ENCODE measurements around the gene MED26.
"Not testable (repeated sequence)": the region's sequence is repeated elsewhere in the genome, so short reads cannot be mapped to it uniquely, and the experiment has no call there.

The MED26 gene

GRCh38 chr19:16628183-16628983 lies at the start of gene MED26:
TSS of gene MED26 (minus strand) at chr19:16628204. CDS start at chr19:16627943, 261 bp downstream.
- DNase-seq (ENCODE audit: low read depth in 1 of 2, low spot score in 1 of 2) = peak; percentile 96 to 97

GRCh38 chr19:16677055-16677454 lies 49.1 kb upstream of the MED26 start:
- DNase-seq (ENCODE audit: low read depth in 1 of 2, low spot score in 1 of 2) = no peak

DNA sequence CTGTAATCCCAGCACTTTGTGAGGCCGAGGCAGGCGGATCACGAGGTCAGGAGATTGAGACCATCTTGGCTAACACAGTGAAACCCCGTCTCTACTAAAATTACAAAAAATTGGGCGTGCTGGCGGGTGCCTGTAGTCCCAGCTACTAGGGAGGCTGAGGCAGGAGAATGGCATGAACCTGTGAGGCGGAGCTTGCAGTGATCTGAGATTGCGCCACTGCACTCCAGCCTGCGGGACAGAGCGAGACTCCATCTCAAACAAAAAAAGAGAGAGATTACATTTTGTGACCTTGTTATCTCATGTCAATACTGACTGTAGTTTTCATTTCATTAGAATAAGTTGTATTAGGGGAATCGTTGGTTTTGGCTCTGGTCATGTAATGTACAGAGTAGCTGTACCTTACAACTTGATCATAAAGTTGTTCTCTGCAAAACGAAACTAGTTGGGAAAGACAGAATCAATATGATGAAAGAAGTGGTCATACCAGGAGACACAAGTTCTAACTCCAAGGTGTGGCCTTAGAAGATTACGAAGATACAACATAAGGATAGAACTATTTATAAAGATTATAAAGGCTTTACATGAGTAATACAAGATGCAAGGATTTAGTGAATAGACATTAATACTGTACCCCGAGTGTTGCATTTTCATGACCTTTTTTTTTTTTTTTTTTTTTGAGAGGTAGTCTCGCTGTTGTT lies 48.2 kb upstream of the MED26 start:
- no peak for DNase-seq (ENCODE audit: low read depth in 1 of 2, low spot score in 1 of 2)

- DNase-seq (ENCODE audit: low read depth in 1 of 2, low spot score in 1 of 2) = not testable (repeated sequence)
Measured at GRCh38 chr19:16673839-16674238, 45.8 kb upstream of the MED26 start.

GRCh38 chr19:16673231-16673630 lies 45.2 kb upstream of the MED26 start:
- DNase-seq (ENCODE audit: low read depth in 1 of 2, low spot score in 1 of 2) = no peak

GRCh38 chr19:16671652-16672274 lies 43.8 kb upstream of the MED26 start:
- DNase-seq (ENCODE audit: low read depth in 1 of 2, low spot score in 1 of 2) = no peak

GRCh38 chr19:16670291-16670690 lies 42.3 kb upstream of the MED26 start:
- no peak for DNase-seq (ENCODE audit: low read depth in 1 of 2, low spot score in 1 of 2)

GRCh38 chr19:16668702-16669101 lies 40.7 kb upstream of the MED26 start:
- not testable (repeated sequence) for DNase-seq (ENCODE audit: low read depth in 1 of 2, low spot score in 1 of 2)

- no peak for DNase-seq (ENCODE audit: low read depth in 1 of 2, low spot score in 1 of 2)
Measured at GRCh38 chr19:16668176-16668575, 40.2 kb upstream of the MED26 start.

DNA sequence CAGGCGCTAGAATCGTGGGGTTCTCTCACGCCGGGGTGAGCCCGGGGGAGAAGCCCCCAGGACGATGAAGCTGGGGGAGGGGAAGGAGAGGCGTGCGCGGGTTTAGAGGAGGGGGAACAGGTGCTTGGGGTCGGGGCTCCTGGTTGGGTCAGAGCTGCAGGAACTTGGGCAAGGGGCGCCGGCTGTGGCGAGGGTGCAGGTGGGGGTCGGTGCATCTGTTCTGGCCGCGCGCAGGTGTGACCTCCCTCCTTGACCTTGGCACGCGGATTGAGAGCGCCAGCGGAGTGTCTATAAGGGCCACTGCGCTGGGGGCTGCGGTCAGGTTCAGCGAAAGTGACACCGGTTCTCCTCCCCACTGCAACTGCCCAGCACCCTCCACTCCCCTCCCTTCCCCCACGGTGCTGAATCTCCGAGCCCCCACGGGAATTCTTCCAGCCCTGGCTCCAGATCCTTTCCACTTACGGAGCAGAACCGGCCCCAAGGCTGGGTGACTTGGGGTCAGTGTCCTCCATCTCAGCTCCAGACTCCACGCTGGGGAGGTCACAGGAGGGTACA lies 33.6 kb upstream of the MED26 start:
- DNase-seq (ENCODE audit: low read depth in 1 of 2, low spot score in 1 of 2) = no peak

DNA sequence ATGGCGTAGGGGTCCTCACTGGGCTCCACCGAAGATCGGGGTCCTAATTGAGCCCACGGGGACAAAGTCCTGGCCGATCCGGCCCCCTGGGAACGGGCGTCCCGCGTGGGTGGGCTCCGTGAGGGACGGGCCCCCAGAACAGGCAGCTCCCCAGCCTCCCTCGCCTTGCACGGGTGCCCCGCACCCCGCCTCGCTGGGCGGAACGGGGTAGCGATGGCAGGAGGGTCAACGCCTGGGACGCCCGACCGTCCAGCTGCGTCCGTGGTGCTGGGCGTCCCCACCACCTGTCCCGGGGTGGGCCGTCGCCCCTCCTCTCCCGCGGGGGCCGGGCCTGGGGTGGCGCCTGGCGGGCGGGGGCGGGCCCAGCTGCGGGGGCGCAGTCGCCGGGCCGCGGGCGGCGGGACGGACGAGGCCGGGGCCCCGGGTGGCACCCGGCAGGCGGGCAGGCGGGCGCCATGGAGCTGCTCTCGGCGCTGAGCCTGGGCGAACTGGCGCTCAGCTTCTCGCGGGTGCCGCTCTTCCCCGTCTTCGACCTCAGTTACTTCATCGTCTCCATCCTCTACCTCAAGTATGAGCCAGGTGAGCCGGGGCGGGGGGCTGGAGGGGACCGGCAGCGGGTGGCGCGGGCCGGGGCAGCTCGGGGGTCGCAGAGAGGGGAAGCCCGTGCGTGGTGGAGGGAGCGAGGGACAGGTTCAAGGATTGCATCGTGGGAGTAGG lies 32.9 kb upstream of the MED26 start, which contains the start of gene TMEM38A:
TSS of gene TMEM38A (plus strand) at position 377 of the 717 bp plus-strand sequence. CDS start at position 456, 79 bp downstream.
- peak; percentile 16 to 21 for DNase-seq (ENCODE audit: low read depth in 1 of 2, low spot score in 1 of 2)

DNA sequence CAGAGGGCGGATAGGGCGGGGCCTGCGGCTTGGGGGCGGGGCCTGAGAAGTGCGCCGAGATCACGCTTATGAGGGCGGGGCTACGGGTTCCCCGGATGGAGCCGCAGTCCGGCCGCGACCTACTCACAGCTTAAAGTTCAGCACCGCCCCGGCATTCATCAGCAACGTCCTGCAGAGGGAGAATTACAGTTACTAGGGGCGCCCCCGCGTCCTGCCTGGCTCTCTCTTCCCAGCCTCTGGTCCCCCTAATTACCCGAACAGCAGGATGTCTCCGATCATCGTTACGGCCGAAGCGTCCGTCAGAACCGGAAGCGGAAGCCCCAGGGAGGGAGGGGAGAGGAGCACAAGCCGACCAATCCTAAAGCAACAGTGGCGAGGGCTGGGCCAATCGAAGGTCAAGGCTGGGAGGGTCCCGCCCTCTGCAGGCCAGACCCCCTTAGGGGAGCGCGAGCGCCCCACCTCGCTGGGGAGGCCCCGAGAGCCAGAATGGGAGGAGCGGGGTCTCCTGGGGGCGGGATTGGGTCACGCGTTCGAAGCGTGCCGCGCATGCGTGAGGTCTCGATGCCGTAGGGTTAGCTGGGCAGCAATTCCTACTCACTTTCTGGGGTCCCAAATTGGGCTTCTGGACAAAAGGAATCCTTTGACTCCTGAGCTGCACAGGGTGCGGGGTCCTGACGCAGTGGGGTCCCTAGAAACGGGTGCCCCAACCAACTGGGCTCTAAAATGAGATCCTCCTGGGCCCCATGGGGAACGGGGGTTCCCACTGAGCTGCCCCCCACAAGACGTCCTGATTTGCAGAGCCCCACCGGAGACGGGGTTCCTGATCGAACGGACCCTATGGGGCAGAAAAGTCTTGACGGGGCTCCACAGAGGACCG lies 32.1 kb upstream of the MED26 start, which contains the start of gene SMIM7:
TSS of gene SMIM7 (minus strand) at position 313 of the 877 bp plus-strand sequence. CDS start at position 279, 34 bp downstream.
- peak; percentile 96 to 98 for DNase-seq (ENCODE audit: low read depth in 1 of 2, low spot score in 1 of 2)

DNA sequence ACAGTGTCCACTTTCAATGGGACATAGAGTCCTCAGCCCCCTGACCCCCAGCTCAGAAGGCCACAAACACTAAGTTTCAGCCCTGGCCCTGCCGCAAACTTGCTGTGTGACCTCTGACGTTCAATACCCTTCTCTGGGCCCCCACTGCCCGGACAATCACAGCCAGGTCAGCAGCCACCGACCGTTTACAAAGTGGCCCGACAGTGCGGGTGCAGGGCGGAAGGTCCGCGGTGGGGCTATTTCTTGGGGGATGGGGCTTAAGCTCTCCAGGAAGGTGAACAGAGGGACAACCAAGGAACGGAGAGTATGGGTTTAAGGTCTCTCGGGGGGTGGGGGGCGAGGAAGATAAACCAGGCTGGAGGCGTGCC lies 31.4 kb upstream of the MED26 start:
- no peak for DNase-seq (ENCODE audit: low read depth in 1 of 2, low spot score in 1 of 2)

DNA sequence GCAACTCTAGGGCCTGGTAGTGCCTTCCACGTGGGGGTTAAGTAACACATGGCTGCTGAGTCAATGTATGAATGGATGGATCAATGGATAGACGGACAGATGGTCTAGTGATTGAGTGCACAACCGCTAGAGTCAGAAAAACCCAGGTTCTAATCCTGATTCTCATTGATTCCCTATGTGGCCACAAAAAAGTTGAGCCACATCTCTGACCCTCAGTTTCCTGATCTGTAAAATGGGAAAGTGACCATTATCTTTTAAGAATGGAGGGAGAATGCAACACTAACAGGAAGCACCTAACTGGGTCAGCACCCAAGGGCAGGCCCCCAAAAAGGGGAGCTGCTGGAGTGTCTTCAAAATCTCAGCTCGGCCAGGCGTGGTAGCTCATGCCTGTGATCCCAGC lies 29.4 kb upstream of the MED26 start:
- no peak for DNase-seq (ENCODE audit: low read depth in 1 of 2, low spot score in 1 of 2)

GRCh38 chr19:16655727-16656126 lies 27.7 kb upstream of the MED26 start:
- DNase-seq (ENCODE audit: low read depth in 1 of 2, low spot score in 1 of 2) = no peak

DNA sequence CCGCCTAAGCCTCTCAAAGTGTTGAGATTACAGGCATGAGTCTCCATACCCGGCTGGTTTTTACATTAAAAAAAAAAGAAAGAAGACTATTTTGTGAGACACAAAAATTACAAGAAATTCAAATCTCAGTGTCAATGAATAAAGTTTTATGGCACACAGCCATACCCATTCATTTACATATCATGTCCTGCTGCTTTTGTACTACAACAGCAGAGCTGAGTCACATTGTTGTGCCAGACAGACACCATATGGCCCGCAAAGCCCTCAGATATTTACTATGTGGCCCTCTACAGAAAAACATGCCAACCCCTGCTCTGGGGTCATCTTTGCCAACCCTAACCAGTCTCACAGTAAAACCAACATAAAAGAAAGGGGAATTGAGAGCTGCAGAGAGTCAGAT lies 26.6 kb upstream of the MED26 start:
- DNase-seq (ENCODE audit: low read depth in 1 of 2, low spot score in 1 of 2) = no peak

DNA sequence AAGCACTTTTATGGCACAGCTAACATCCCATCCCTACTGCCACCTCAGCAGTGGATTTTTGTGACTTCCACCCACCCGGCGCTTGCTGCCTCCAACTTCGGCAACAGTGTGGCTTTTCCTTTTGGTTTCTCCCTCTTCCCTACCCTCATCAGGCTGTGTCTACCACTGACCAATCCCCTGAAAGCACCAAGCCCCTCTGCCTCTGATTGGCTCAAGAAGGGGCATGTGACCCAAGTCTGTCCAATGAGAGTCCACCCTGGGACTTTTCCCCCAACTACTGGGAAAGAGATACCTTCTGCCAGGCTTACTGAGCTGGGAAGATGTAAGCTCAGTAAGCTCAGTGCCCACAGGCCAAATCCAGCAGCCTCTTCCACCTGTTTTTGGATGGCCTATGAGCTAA lies 26.1 kb upstream of the MED26 start:
- no peak for DNase-seq (ENCODE audit: low read depth in 1 of 2, low spot score in 1 of 2)

- no peak for DNase-seq (ENCODE audit: low read depth in 1 of 2, low spot score in 1 of 2)
Measured at GRCh38 chr19:16652854-16653253, 24.9 kb upstream of the MED26 start.

DNA sequence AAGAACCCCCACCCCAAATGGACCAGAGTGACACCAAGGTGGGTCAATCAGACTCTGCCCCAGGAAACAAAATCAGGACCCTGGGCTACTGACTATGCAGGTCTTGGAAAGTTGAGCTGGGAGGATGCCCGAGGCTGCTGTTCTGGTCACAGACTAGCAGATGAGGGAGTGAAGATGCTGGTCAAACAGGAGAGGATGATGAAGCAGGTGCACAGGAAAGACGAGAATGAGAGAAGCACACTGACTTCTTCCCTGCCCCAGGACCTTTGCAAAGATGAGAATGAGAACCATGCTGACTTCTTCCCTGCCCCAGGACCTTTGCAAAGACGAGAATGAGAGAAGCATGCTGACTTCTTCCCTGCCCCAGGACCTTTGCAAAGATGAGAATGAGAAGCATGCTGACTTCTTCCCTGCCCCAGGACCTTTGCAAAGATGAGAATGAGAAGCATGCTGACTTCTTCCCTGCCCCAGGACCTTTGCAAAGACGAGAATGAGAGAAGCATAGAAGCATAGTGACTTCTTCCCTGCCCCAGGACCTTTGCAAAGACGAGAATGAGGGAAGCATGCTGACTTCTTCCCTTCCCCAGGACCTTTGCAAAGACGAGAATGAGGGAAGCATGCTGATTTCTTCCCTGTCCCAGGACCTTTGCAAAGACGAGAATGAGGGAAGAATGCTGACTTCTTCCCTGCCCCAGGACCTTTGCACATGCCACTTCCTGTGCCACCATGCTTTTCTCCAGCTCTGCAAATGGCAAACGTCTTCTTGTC lies 23.6 kb upstream of the MED26 start:
- not testable (repeated sequence) for DNase-seq (ENCODE audit: low read depth in 1 of 2, low spot score in 1 of 2)
